ENCODE data around the gene TRABD2B. TPM values are rescaled to one million over a fixed set of nuclear protein-coding genes. Genes with fewer than 3 reads are reported as not detected.

TRABD2B gene
- total RNA-seq, 3 donors from 2014 or later (not counting 1 experiment from before 2014, with no cell fraction given), result not detected

DNA sequence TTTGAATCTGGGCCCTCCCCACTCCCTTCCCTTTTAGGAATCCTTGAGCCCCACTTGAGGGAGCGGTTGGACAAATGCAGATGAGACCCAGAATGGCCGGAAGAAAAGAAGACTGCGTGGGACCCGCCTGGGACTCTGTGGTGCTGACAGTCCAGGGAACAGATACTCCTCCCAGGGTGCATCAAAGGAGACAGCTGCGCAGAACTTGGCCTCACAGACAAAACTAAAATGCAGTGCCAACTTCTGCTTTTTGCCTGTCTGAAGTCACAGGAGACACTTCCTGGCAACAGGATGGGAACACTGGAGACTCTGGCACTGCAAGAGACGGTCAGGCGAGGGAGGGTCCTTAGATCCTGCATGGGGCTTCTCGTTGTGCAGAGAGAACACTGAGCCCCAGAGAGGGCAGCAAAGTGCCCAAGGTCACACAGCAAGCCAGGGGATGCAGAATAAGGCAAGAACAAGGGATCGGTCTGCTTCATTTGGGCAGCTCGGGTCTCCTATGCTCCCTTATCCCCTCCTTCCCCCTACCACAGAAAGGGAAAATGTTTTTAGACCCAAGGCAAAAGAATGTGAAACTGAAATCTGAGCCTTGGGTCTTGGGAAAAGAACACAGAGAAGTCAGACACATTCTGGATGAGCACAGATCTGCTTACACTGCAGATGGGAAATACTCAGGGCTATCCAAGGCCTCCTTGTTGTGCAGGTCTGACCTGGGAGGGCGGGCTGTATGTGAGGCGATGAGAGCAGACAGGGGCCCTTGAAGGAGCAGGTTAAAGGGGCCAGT is 182.4 kb downstream of the TRABD2B start:
- no peaks in the 10 kb centered on the region for H3K27me3 Mint-ChIP-seq (ENCODE audit: low read depth in 2 of 2)
- H3K27me3 ChIP-seq (ENCODE audit: control insufficient read depth, insufficient read depth, low read length), result no peaks in the 10 kb centered on the region
- no peaks in the 10 kb centered on the region for H3K36me3 Mint-ChIP-seq
- no peak overlapping the region for H3K4me3 Mint-ChIP-seq
- H3K4me3 ChIP-seq (ENCODE audit: low read length), result no peak overlapping the region
- intact Hi-C loops (cut with micrococcal nuclease), result no loop called here
- WGBS (ENCODE audit: insufficient coverage), result 46% methylated on average over 12 of the region's 12 CpGs
- H3K9me3 Mint-ChIP-seq, result no peaks in the 10 kb centered on the region
- no peak overlapping the region for H3K27ac ChIP-seq (ENCODE audit: low read length)
- H3K4me1 ChIP-seq (ENCODE audit: control insufficient read depth, insufficient read depth, low read length), result no peaks in the 10 kb centered on the region
- H3K9me3 ChIP-seq (ENCODE audit: control insufficient read depth, insufficient read depth, low read length), result no peaks in the 10 kb centered on the region
- DNase-seq, result no peak
- ATAC-seq, result no peak
- no peaks in the 10 kb centered on the region for H3K36me3 ChIP-seq (ENCODE audit: control insufficient read depth, insufficient read depth, low read length)
- no peaks in the 10 kb centered on the region for H3K4me1 Mint-ChIP-seq
- TF ChIP-seq, protein P1, sequence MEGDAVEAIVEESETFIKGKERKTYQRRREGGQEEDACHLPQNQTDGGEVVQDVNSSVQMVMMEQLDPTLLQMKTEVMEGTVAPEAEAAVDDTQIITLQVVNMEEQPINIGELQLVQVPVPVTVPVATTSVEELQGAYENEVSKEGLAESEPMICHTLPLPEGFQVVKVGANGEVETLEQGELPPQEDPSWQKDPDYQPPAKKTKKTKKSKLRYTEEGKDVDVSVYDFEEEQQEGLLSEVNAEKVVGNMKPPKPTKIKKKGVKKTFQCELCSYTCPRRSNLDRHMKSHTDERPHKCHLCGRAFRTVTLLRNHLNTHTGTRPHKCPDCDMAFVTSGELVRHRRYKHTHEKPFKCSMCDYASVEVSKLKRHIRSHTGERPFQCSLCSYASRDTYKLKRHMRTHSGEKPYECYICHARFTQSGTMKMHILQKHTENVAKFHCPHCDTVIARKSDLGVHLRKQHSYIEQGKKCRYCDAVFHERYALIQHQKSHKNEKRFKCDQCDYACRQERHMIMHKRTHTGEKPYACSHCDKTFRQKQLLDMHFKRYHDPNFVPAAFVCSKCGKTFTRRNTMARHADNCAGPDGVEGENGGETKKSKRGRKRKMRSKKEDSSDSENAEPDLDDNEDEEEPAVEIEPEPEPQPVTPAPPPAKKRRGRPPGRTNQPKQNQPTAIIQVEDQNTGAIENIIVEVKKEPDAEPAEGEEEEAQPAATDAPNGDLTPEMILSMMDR (IDR thresholded peaks at IDR 0.05), result no peak
- no peak overlapping the region for H3K27ac Mint-ChIP-seq

DNA sequence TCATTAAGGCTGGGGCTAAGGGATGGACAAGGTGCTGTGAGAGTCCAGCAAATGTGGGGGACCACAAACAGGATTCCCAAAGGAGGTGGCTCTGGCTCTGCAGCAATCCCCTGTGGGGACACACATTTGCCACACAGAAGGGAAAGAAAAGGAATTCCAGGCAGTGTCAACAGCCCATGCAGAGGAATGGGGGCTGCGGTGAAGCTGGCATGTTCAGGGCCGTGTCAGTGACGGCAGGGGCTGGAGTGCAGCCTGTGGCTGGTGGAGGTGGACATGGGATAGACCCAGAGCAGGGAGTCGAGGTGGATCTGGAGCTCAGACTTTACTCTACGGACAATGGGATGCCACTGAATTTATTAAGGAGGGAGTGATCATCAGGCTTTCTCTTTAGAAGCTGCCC is 183.2 kb downstream of the TRABD2B start:
- Mint-ChIP-seq H3K27me3 (ENCODE audit: low read depth in 2 of 2) (no peaks in the 10 kb centered on the region), H3K27ac (no peak overlapping the region), H3K4me1 (no peaks in the 10 kb centered on the region), H3K9me3 (no peaks in the 10 kb centered on the region), H3K4me3 (no peak overlapping the region), H3K36me3 (no peaks in the 10 kb centered on the region)
- 85% methylated on average over 5 of the region's 5 CpGs for WGBS (ENCODE audit: insufficient coverage)
- Histone ChIP-seq H3K9me3 (ENCODE audit: control insufficient read depth, insufficient read depth, low read length) (no peaks in the 10 kb centered on the region), H3K36me3 (ENCODE audit: control insufficient read depth, insufficient read depth, low read length) (no peaks in the 10 kb centered on the region), H3K27me3 (ENCODE audit: control insufficient read depth, insufficient read depth, low read length) (no peaks in the 10 kb centered on the region), H3K27ac (ENCODE audit: low read length) (no peak overlapping the region), H3K4me1 (ENCODE audit: control insufficient read depth, insufficient read depth, low read length) (no peaks in the 10 kb centered on the region), H3K4me3 (ENCODE audit: low read length) (no peak overlapping the region)
- TF ChIP-seq, protein P1 (IDR thresholded peaks at IDR 0.05), result no peak
- intact Hi-C loops (cut with micrococcal nuclease), result no loop called here
- DNase-seq (no peak), ATAC-seq (no peak)

DNA sequence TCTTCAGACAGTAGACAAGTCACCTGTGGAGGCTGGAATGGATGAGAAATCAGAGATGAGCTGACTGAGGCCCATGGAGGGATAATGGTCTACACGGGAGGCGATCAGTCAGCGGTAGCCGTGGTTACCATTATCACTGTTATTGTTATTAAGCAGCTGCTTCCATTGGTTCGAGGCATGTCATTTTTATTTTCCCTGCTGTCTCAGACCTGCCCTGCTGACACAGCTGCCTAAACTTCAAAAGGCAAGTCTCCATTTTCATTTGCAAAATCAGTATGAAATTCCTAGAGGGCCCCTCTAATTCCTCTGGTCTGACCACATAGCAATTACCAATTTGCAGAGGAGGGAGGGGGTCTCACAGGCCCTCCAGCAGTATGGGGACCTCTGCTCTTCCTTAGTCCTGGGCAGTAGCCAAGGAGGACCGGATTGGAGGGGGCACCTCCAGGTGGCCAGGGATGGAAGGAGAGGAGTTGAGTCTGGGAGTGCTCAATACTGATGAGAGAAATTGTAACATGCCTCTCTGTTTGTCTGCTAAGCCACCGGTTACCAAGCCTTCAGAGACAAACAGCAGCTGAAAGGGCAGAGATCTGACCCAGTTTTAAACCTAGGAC is 184.2 kb downstream of the TRABD2B start:
- no peak for ATAC-seq
- H3K36me3 Mint-ChIP-seq, result no peaks in the 10 kb centered on the region
- Histone ChIP-seq H3K4me1 (ENCODE audit: control insufficient read depth, insufficient read depth, low read length) (no peaks in the 10 kb centered on the region), H3K36me3 (ENCODE audit: control insufficient read depth, insufficient read depth, low read length) (no peaks in the 10 kb centered on the region), H3K4me3 (ENCODE audit: low read length) (no peak overlapping the region), H3K9me3 (ENCODE audit: control insufficient read depth, insufficient read depth, low read length) (no peaks in the 10 kb centered on the region), H3K27ac (ENCODE audit: low read length) (no peak overlapping the region), H3K27me3 (ENCODE audit: control insufficient read depth, insufficient read depth, low read length) (no peaks in the 10 kb centered on the region)
- H3K4me1 Mint-ChIP-seq, result no peaks in the 10 kb centered on the region
- no peaks in the 10 kb centered on the region for H3K9me3 Mint-ChIP-seq
- H3K4me3 Mint-ChIP-seq, result no peak overlapping the region
- 80% methylated on average over 7 of the region's 7 CpGs for WGBS (ENCODE audit: insufficient coverage)
- H3K27me3 Mint-ChIP-seq (ENCODE audit: low read depth in 2 of 2), result no peaks in the 10 kb centered on the region
- H3K27ac Mint-ChIP-seq, result no peak overlapping the region
- DNase-seq, result no peak
- TF ChIP-seq, protein P1 (IDR thresholded peaks at IDR 0.05), result no peak
- intact Hi-C loops (cut with micrococcal nuclease), result no loop called here

Data from natural killer cell (primary cell).